Measurements from ENCODE around the gene GPC4. TPM values are rescaled to one million over a fixed set of nuclear protein-coding genes. Genes with fewer than 3 reads are reported as not detected.

GPC4 gene
- total and polyA plus RNA-seq, 4 donors, result 0.23 to 1.3 (median 0.71) TPM

- 78% methylated on average over 4 of the region's 4 CpGs for WGBS
- H3K9ac ChIP-seq (ENCODE audit: low read depth in 1 of 2, low read length in 2 of 2), result no peak overlapping the region
These were observed 82.6 kb downstream of the GPC4 start for GRCh38 chrX:133332737-133333136.

More at GRCh38 chrX:133332737-133333136, 82.6 kb downstream of the GPC4 start:
- peaks cover 0 to 3% (median 0%) of the 10 kb centered on the region in 4 donors for H3K27me3 ChIP-seq (ENCODE audit: control insufficient read depth in 4 of 4, insufficient read depth in 4 of 4, low read length in 3 of 4)
- no peak for TF ChIP-seq ZBTB33 (IDR thresholded peaks at IDR 0.05)
- TF ChIP-seq, protein P1, sequence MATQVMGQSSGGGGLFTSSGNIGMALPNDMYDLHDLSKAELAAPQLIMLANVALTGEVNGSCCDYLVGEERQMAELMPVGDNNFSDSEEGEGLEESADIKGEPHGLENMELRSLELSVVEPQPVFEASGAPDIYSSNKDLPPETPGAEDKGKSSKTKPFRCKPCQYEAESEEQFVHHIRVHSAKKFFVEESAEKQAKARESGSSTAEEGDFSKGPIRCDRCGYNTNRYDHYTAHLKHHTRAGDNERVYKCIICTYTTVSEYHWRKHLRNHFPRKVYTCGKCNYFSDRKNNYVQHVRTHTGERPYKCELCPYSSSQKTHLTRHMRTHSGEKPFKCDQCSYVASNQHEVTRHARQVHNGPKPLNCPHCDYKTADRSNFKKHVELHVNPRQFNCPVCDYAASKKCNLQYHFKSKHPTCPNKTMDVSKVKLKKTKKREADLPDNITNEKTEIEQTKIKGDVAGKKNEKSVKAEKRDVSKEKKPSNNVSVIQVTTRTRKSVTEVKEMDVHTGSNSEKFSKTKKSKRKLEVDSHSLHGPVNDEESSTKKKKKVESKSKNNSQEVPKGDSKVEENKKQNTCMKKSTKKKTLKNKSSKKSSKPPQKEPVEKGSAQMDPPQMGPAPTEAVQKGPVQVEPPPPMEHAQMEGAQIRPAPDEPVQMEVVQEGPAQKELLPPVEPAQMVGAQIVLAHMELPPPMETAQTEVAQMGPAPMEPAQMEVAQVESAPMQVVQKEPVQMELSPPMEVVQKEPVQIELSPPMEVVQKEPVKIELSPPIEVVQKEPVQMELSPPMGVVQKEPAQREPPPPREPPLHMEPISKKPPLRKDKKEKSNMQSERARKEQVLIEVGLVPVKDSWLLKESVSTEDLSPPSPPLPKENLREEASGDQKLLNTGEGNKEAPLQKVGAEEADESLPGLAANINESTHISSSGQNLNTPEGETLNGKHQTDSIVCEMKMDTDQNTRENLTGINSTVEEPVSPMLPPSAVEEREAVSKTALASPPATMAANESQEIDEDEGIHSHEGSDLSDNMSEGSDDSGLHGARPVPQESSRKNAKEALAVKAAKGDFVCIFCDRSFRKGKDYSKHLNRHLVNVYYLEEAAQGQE (IDR thresholded peaks at IDR 0.05), result no peak
- TF ChIP-seq CTCF (IDR thresholded peaks at IDR 0.05; ENCODE audit: low read depth, low read length, missing input control), result no peak
- no peak for TF ChIP-seq TAF1 (conservative IDR thresholded peaks at IDR 0.05)
- TF ChIP-seq YY1 (IDR thresholded peaks at IDR 0.05), result no peak
- TF ChIP-seq, protein P2, sequence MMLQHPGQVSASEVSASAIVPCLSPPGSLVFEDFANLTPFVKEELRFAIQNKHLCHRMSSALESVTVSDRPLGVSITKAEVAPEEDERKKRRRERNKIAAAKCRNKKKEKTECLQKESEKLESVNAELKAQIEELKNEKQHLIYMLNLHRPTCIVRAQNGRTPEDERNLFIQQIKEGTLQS (IDR thresholded peaks at IDR 0.05), result no peak
- no peak for TF ChIP-seq EGR1 (IDR thresholded peaks at IDR 0.05; ENCODE audit: low read depth in 2 of 2)
- TF ChIP-seq RXRA (IDR thresholded peaks at IDR 0.05), result no peak
- no peak for TF ChIP-seq FOXA2 (IDR thresholded peaks at IDR 0.05)
- no peak for TF ChIP-seq RAD21 (IDR thresholded peaks at IDR 0.05)
- TF ChIP-seq NR2F2 (IDR thresholded peaks at IDR 0.05), result no peak
- no peak for TF ChIP-seq HNF4A (conservative IDR thresholded peaks at IDR 0.05)
- TF ChIP-seq HNF4G (IDR thresholded peaks at IDR 0.05), result no peak
- no peak for TF ChIP-seq GABPA (IDR thresholded peaks at IDR 0.05 in 1 of 2, conservative IDR thresholded peaks at IDR 0.05 in 1 of 2)
- H3K36me3 ChIP-seq (ENCODE audit: control insufficient read depth in 4 of 4, insufficient read depth in 3 of 4, low read depth in 1 of 4, low read length in 3 of 4), result no peaks in the 10 kb centered on the region
- no peak overlapping the region for H3K27ac ChIP-seq (ENCODE audit: low read depth in 1 of 2, low read length in 2 of 2)
- no peak for DNase-seq (ENCODE audit: low spot score)
- H3K4me1 ChIP-seq (ENCODE audit: control insufficient read depth in 4 of 4, insufficient read depth in 4 of 4, low read length in 3 of 4), result no peaks in the 10 kb centered on the region
- H3K9me3 ChIP-seq (ENCODE audit: control insufficient read depth in 4 of 4, low read length in 3 of 4), result no peaks in the 10 kb centered on the region
- no peak overlapping the region for H3K4me3 ChIP-seq (ENCODE audit: low read depth in 1 of 3, low read length in 3 of 3)
